Fibroblast of mammary gland (primary cell): Measurements from ENCODE around the gene SMIM22.

Source experiments
- DNase-seq: peaks from one replicate; pipeline ENCODE4 v3.0.0-alpha.2; 2010; ENCODE audit warnings: low read depth
- H3K4me3 ChIP-seq: 2 replicates; pipeline ENCODE4 v1.5.1; 2011; ENCODE audit warnings: low read depth, mild to moderate bottlenecking, low read length, moderate library complexity; ENCODE audit not compliant: control insufficient read depth
- CTCF ChIP-seq: conservative IDR thresholded peaks from 2 replicates; pipeline ENCODE4 v1.5.1; 2011; ENCODE audit warnings: low read depth, low read length, inconsistent platforms; ENCODE audit not compliant: control insufficient read depth, insufficient read depth

The SMIM22 gene

GRCh38 chr16:4762205-4762604 is 33.0 kb upstream of the SMIM22 start:
- DNase-seq, result no peak
- TF ChIP-seq CTCF, result no peak
- H3K4me3 ChIP-seq, result no peak overlapping the region

GRCh38 chr16:4763791-4764190 is 31.4 kb upstream of the SMIM22 start:
- TF ChIP-seq CTCF, result no peak
- H3K4me3 ChIP-seq, result no peak overlapping the region
- no peak for DNase-seq

- no peak for TF ChIP-seq CTCF
- no peak for DNase-seq
- peak overlapping the region; percentile 85 for H3K4me3 ChIP-seq
Observed at GRCh38 chr16:4765511-4766474, 29.4 kb upstream of the SMIM22 start.

GRCh38 chr16:4766875-4767628 is 28.1 kb upstream of the SMIM22 start, which contains the start of gene ZNF500:
TSS of gene ZNF500 (minus strand) at chr16:4767162. CDS start at chr16:4765978, 1,184 bp downstream.
- peak; percentile 94 for DNase-seq
- H3K4me3 ChIP-seq, result peak within 1 kb of the TSS; percentile 85
- TF ChIP-seq CTCF, result no peak

- peak overlapping the region; percentile 53 for H3K4me3 ChIP-seq
- no peak for TF ChIP-seq CTCF
- DNase-seq, result peak; percentile 45
Observed at GRCh38 chr16:4767872-4768548, 27.2 kb upstream of the SMIM22 start.

- no peak for TF ChIP-seq CTCF
- DNase-seq, result peak; percentile 91
- H3K4me3 ChIP-seq, result peak overlapping the region; percentile 53
Observed at GRCh38 chr16:4768549-4769305, 26.4 kb upstream of the SMIM22 start.
